Measurements from ENCODE around the gene DHX16. TPM values are rescaled to one million over a fixed set of nuclear protein-coding genes. Genes with fewer than 3 reads are reported as not detected.

Gene DHX16
- total RNA-seq, 1 donor from 2014 or later: 15.2 TPM

- ATAC-seq: peak; percentile 5
Observed at GRCh38 chr6:30641048-30641447, 31.8 kb downstream of the DHX16 start.

GRCh38 chr6:30640481-30640880 lies 32.3 kb downstream of the DHX16 start:
- DNase-seq (ENCODE audit: low spot score) (no peak), ATAC-seq (peak; percentile 92)

More at GRCh38 chr6:30641048-30641447, 31.8 kb downstream of the DHX16 start:
- no peak for DNase-seq (ENCODE audit: low spot score)

- DNase-seq (ENCODE audit: low spot score) (no peak), ATAC-seq (no peak)
Observed at GRCh38 chr6:30635834-30636233, 37.0 kb downstream of the DHX16 start.

GRCh38 chr6:30626484-30627366 lies 46.1 kb downstream of the DHX16 start, which contains the start of gene ATAT1:
ATAT1 (plus strand) TSS chr6:30626874.
- DNase-seq (ENCODE audit: low spot score): peak; percentile 90
- peak; percentile 97 for ATAC-seq

GRCh38 chr6:30625511-30625910 lies 47.3 kb downstream of the DHX16 start:
- no peak for DNase-seq (ENCODE audit: low spot score)
- ATAC-seq: no peak

GRCh38 chr6:30619561-30619960 lies 53.2 kb downstream of the DHX16 start:
- DNase-seq (ENCODE audit: low spot score) (no peak), ATAC-seq (no peak)

GRCh38 chr6:30618270-30618797 lies 54.5 kb downstream of the DHX16 start:
- ATAC-seq (no peak), DNase-seq (ENCODE audit: low spot score) (no peak)

- peak; percentile 84 for ATAC-seq
Observed at GRCh38 chr6:30617565-30618269, 55.1 kb downstream of the DHX16 start, which contains the start of gene MRPS18B. MRPS18B (plus strand) TSS chr6:30617840; CDS start chr6:30617866, 26 bp downstream.

GRCh38 chr6:30616811-30617564 lies 55.8 kb downstream of the DHX16 start, which contains the start of gene PPP1R10:
PPP1R10 (minus strand) TSS chr6:30617243; CDS start chr6:30609944, 7,299 bp downstream.
- DNase-seq (ENCODE audit: low spot score) (peak; percentile 99), ATAC-seq (peak; percentile 88)

More at GRCh38 chr6:30617565-30618269, 55.1 kb downstream of the DHX16 start, which contains the start of gene MRPS18B:
- peak; percentile 98 for DNase-seq (ENCODE audit: low spot score)

GRCh38 chr6:30615958-30616810 lies 56.6 kb downstream of the DHX16 start:
- ATAC-seq (no peak), DNase-seq (ENCODE audit: low spot score) (no peak)

GRCh38 chr6:30615219-30615957 lies 57.4 kb downstream of the DHX16 start:
- no peak for DNase-seq (ENCODE audit: low spot score)

GRCh38 chr6:30614843-30615218 lies 58.0 kb downstream of the DHX16 start:
- ATAC-seq (peak; percentile 59), DNase-seq (ENCODE audit: low spot score) (peak; percentile 77)

More at GRCh38 chr6:30615219-30615957, 57.4 kb downstream of the DHX16 start:
- ATAC-seq: no peak

- no peak for ATAC-seq
- DNase-seq (ENCODE audit: low spot score): no peak
Observed at GRCh38 chr6:30614044-30614842, 58.6 kb downstream of the DHX16 start.

GRCh38 chr6:30613251-30614043 lies 59.4 kb downstream of the DHX16 start:
- ATAC-seq (no peak), DNase-seq (ENCODE audit: low spot score) (no peak)

GRCh38 chr6:30612687-30613248 lies 60.0 kb downstream of the DHX16 start:
- ATAC-seq: no peak
- no peak for DNase-seq (ENCODE audit: low spot score)

GRCh38 chr6:30612213-30612612 lies 60.6 kb downstream of the DHX16 start:
- no peak for ATAC-seq
- no peak for DNase-seq (ENCODE audit: low spot score)

- ATAC-seq: no peak
Observed at GRCh38 chr6:30611856-30612194, 61.0 kb downstream of the DHX16 start.

More at GRCh38 chr6:30611856-30612194, 61.0 kb downstream of the DHX16 start:
- no peak for DNase-seq (ENCODE audit: low spot score)

Data from left lobe of liver (tissue), 2 donors.